ENCODE results near the gene RAB31. TPM values are rescaled to one million over a fixed set of nuclear protein-coding genes. Genes with fewer than 3 reads are reported as not detected.

The RAB31 gene
- total RNA-seq, 1 experiment from 2014 or later: 32.9 TPM

DNA sequence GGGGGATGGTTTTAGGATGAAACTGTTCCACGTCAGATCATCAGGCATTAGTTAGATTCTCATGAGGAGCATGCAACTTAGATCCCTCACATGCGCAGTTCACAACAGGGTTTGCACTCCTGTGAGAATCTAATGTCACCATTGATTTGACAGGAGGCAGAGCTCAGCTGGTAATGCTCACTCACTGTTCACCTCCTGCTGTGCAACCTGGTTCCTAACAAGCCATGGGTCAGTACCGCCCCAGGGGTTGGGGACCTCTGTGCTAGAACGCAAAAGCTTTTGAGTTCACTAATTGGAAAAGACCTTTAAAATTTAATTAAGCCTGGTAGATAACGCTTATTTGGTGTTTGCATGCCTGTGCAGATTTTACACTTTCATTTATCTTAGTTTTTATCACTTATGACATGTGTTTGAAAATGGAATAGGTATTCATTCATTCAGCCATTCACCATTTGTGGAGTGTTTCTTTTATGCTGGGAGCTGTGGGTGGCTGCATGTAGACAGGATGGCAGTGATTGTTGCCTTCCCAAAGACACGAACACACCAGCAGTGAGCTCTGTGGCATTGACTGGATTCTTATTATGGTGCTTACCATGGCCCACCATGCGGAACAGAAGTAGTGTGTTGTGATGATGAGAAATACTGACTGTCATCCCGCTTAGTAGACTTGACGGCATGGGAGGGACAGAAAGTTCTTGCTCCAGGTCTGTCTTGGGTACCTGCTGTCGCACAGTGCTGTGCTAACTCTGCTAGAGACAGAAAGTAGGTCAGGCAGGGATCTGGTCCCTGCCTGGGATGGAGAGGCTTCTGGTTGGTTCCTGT, 6.4 kb downstream of the RAB31 start (continued):
- TF ChIP-seq, protein P1, sequence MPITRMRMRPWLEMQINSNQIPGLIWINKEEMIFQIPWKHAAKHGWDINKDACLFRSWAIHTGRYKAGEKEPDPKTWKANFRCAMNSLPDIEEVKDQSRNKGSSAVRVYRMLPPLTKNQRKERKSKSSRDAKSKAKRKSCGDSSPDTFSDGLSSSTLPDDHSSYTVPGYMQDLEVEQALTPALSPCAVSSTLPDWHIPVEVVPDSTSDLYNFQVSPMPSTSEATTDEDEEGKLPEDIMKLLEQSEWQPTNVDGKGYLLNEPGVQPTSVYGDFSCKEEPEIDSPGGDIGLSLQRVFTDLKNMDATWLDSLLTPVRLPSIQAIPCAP (CRISPR knock-in tag; IDR thresholded peaks at IDR 0.05): no peak
- TF ChIP-seq RELA (CRISPR knock-in tag; IDR thresholded peaks at IDR 0.05; ENCODE audit: borderline replicate concordance) (no peak), STAT6 (CRISPR knock-in tag; conservative IDR thresholded peaks at IDR 0.05; ENCODE audit: low read depth) (no peak), CBFB (CRISPR knock-in tag; IDR thresholded peaks at IDR 0.05; ENCODE audit: low read depth) (no peak)

- TF ChIP-seq CDX4 (CRISPR knock-in tag; IDR thresholded peaks at IDR 0.05; ENCODE audit: borderline replicate concordance) (no peak), NR2C2 (CRISPR knock-in tag; IDR thresholded peaks at IDR 0.05) (no peak)
- TF ChIP-seq, protein P2, sequence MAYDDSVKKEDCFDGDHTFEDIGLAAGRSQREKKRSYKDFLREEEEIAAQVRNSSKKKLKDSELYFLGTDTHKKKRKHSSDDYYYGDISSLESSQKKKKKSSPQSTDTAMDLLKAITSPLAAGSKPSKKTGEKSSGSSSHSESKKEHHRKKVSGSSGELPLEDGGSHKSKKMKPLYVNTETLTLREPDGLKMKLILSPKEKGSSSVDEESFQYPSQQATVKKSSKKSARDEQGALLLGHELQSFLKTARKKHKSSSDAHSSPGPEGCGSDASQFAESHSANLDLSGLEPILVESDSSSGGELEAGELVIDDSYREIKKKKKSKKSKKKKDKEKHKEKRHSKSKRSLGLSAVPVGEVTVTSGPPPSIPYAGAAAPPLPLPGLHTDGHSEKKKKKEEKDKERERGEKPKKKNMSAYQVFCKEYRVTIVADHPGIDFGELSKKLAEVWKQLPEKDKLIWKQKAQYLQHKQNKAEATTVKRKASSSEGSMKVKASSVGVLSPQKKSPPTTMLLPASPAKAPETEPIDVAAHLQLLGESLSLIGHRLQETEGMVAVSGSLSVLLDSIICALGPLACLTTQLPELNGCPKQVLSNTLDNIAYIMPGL (CRISPR knock-in tag; IDR thresholded peaks at IDR 0.05): no peak
- TF ChIP-seq, protein P1 (CRISPR knock-in tag; IDR thresholded peaks at IDR 0.05): no peak
- ATAC-seq (no peak), DNase-seq (ENCODE audit: low spot score) (no peak)
- Mint-ChIP-seq H3K27me3 (ENCODE audit: low read depth) (peaks cover 15% of the 10 kb centered on the region), H3K36me3 (peaks cover 3% of the 10 kb centered on the region), H3K9me3 (no peaks in the 10 kb centered on the region), H3K27ac (peak overlapping the region; percentile 12; the same call in 1 of the 2 replicates), H3K4me3 (no peak overlapping the region), H3K4me1 (peaks cover 29% of the 10 kb centered on the region)
- CTCF ChIA-PET: no interaction called here
- POLR2A ChIA-PET: no interaction called here
Observed at GRCh38 chr18:9715088-9715343, 6.9 kb downstream of the RAB31 start.

DNA sequence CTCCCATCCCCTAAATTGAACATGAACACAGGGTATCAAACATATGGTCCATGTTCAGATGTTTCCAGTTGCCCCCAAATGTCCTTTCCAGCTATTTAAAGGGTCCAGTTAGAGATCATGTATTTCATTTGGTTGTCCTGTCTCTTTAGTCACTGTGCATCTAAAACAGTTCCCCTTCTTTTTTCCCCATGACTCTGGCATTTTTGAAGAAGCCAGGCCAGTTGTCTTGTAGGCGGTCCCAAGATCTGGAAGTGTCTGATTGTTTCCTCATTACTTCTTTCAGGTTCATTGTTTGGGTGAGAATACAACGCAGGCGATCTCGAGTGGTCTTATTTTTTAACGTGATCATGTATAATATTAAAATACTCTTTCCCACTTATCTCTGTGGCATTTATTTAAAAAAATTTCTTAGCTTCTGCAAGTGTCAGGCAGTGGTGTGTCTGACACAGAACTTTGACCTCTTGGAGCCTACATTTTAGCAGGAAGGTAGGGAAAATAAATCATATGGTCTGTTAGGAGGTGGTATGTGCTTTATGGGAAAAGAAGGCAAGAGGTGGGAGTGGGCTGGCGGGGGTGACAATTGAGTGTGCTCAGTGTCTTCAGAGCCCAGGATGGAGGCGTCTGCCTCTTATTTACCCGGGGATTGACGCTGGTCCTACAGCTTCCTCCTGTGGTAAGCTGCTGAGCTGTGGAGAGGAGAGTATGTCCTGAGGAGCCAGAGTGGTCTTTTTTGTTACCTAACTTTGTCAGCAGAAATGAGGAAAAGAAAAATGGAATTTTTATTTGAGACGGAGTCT, 8.1 kb downstream of the RAB31 start:
- POLR2A ChIA-PET: no interaction called here
- CTCF ChIA-PET: no interaction called here
- H3K4me3 Mint-ChIP-seq: no peak overlapping the region
- H3K9me3 Mint-ChIP-seq: no peaks in the 10 kb centered on the region
- H3K27ac Mint-ChIP-seq: no peak overlapping the region
- DNase-seq (ENCODE audit: low spot score) (no peak), ATAC-seq (no peak)
- TF ChIP-seq ZNF219 (CRISPR knock-in tag; IDR thresholded peaks at IDR 0.05; ENCODE audit: borderline replicate concordance) (no peak), ZNF138 (CRISPR knock-in tag; conservative IDR thresholded peaks at IDR 0.05) (no peak), E2F1 (CRISPR knock-in tag; IDR thresholded peaks at IDR 0.05) (no peak), SMAD4 (CRISPR knock-in tag; IDR thresholded peaks at IDR 0.05) (no peak), MLX (CRISPR knock-in tag; IDR thresholded peaks at IDR 0.05) (no peak), EMX1 (CRISPR knock-in tag; IDR thresholded peaks at IDR 0.05) (no peak), ZNF317 (CRISPR knock-in tag; IDR thresholded peaks at IDR 0.05; ENCODE audit: borderline replicate concordance, low read depth) (no peak)
- TF ChIP-seq, protein P3, sequence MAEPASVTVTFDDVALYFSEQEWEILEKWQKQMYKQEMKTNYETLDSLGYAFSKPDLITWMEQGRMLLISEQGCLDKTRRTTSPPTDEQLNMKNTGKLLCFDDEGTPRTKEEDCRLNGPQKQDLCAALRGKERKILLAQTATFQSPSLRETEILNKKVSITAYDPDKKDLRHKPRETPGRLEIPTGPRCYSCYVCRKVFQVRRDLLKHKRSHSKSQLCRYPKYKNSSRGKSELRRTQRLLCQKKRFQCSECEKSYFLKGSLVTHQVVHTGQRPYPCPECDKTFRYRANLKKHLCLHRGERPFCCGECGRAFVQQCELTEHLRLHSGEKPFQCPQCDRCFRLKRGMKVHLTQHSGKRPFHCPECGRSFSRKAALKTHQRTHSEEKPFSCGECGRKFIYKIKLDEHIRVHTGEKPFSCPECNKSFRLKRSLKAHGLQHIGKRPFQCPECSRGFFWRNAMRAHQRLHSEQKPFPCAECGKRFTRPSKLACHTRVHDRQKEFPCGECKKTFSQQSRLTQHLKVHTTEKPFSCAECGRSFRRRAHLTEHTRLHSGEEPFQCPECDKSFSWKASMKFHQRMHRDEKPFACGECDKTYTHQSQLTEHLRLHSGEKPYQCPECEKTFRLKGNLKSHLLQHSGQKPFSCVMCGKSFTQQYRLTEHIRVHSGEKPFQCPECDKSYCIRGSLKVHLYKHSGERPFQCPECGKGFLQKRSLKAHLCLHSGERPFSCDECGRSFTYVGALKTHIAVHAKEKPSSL (CRISPR knock-in tag; conservative IDR thresholded peaks at IDR 0.05): no peak
- H3K27me3 Mint-ChIP-seq (ENCODE audit: low read depth): peaks cover 4% of the 10 kb centered on the region; the same call in 1 of the 2 replicates
- peaks cover 3% of the 10 kb centered on the region for H3K36me3 Mint-ChIP-seq
- peaks cover 28% of the 10 kb centered on the region for H3K4me1 Mint-ChIP-seq

Measured in WTC11 (cell line).